HepG2 (cell line): ENCODE data around the gene ACSL6. TPM values are rescaled to one million over a fixed set of nuclear protein-coding genes. Genes with fewer than 3 reads are reported as not detected.

Experiments used
- ATAD3A ChIP-seq: sonication (generic); formaldehyde crosslinking; IDR thresholded peaks from 2 replicates; pipeline ENCODE4 v1.4.0; 2020; ENCODE audit warnings: missing genetic modification reagents
- ATM ChIP-seq: fragments of 450-650 bp; IDR thresholded peaks from 2 replicates; pipeline ENCODE4 v1.7.1; 2017; ENCODE audit warnings: mild to moderate bottlenecking, borderline replicate concordance
- CCDC6 ChIP-seq: sonication (generic); formaldehyde crosslinking; IDR thresholded peaks from 2 replicates; pipeline ENCODE4 v1.8.1; 2022; ENCODE audit warnings: mild to moderate bottlenecking, missing genetic modification reagents, moderate library complexity
- CEBPB ChIP-seq: IDR thresholded peaks from 2 replicates; pipeline ENCODE4 v1.6.1; 2011; ENCODE audit warnings: low read depth, low read length, improper control_type of control experiment, borderline replicate concordance
- HCFC1 ChIP-seq: fragments of 150-350 bp; IDR thresholded peaks from 2 replicates; pipeline ENCODE4 v1.6.1; 2014; ENCODE audit warnings: low read depth, low read length
- KDM6A ChIP-seq: IDR thresholded peaks from 2 replicates; pipeline ENCODE4 v1.6.1; 2016; ENCODE audit warnings: low read depth
- KLF11 ChIP-seq: IDR thresholded peaks from 2 replicates; pipeline ENCODE4 v1.6.1; 2016; ENCODE audit warnings: missing compliant biosample characterization
- MEIS1 ChIP-seq: sonication (generic); formaldehyde crosslinking; IDR thresholded peaks from 2 replicates; pipeline ENCODE4 v1.9.0; 2021; ENCODE audit warnings: mild to moderate bottlenecking, missing genetic modification reagents, moderate library complexity, borderline replicate concordance
- MIER3 ChIP-seq: IDR thresholded peaks from 2 replicates; pipeline ENCODE4 v1.6.1; 2016; ENCODE audit warnings: missing compliant biosample characterization, borderline replicate concordance
- NFE2L1 ChIP-seq: sonication (generic); formaldehyde crosslinking; IDR thresholded peaks from 2 replicates; pipeline ENCODE4 v1.4.0; 2020; ENCODE audit warnings: missing genetic modification reagents, mild to moderate bottlenecking, borderline replicate concordance
- PITX1 ChIP-seq: sonication (generic); formaldehyde crosslinking; IDR thresholded peaks from 2 replicates; pipeline ENCODE4 v1.5.1; 2020; ENCODE audit warnings: mild to moderate bottlenecking, missing genetic modification reagents
- PRPF4 ChIP-seq: fragments of 200-400 bp; formaldehyde crosslinking; IDR thresholded peaks from 2 replicates; pipeline ENCODE4 v1.6.1; 2016; ENCODE audit warnings: low read length, low read depth; ENCODE audit not compliant: poor library complexity, severe bottlenecking
- RBFOX2 ChIP-seq: fragments of 200-400 bp; formaldehyde crosslinking; IDR thresholded peaks from 2 replicates; pipeline ENCODE4 v1.6.1; 2017; ENCODE audit warnings: low read depth, mild to moderate bottlenecking, low read length
- SOX13 ChIP-seq, 3 experiments: fragments of 450-650 bp in 1 of 3; sonication (generic) in 1 of 3; formaldehyde crosslinking in 1 of 3; IDR thresholded peaks in 2 of 3; conservative IDR thresholded peaks in 1 of 3; 2 replicates each; pipeline versions ENCODE4 v1.5.0 to v1.6.1; 2016 to 2020; ENCODE audit warnings: antibody characterized with exemption in 1 of 3, mild to moderate bottlenecking in 1 of 3, missing compliant biosample characterization in 1 of 3, missing genetic modification reagents in 1 of 3, moderate library complexity in 1 of 3
- TAF15 ChIP-seq: fragments of 200-400 bp; formaldehyde crosslinking; IDR thresholded peaks from one replicate; pipeline ENCODE4 v1.6.1; 2018; ENCODE audit warnings: mild to moderate bottlenecking, low read depth, low read length; ENCODE audit not compliant: poor library complexity, severe bottlenecking
- TFDP1 ChIP-seq: IDR thresholded peaks from 2 replicates; pipeline ENCODE4 v1.6.1; 2016; ENCODE audit warnings: missing compliant biosample characterization, missing genetic modification reagents, borderline replicate concordance
- TOPORS ChIP-seq: sonication (generic); formaldehyde crosslinking; IDR thresholded peaks from 2 replicates; pipeline ENCODE4 v1.8.0; 2023; ENCODE audit warnings: mild to moderate bottlenecking, missing genetic modification reagents
- ZBTB42 ChIP-seq: sonication (generic); formaldehyde crosslinking; IDR thresholded peaks from 2 replicates; pipeline ENCODE4 v1.5.0; 2020; ENCODE audit warnings: mild to moderate bottlenecking, missing genetic modification reagents
- ZC3H4 ChIP-seq: sonication (generic); formaldehyde crosslinking; IDR thresholded peaks from 2 replicates; pipeline ENCODE4 v1.4.0; 2020; ENCODE audit warnings: missing genetic modification reagents, borderline replicate concordance
- ZFP36 ChIP-seq: fragments of 150-350 bp; IDR thresholded peaks from 2 replicates; pipeline ENCODE4 v1.6.1; 2018; ENCODE audit warnings: borderline replicate concordance, low read length, low read depth; ENCODE audit not compliant: partially characterized antibody
- ZMYM2 ChIP-seq: sonication (generic); formaldehyde crosslinking; IDR thresholded peaks from 2 replicates; pipeline ENCODE4 v1.8.0; 2022; ENCODE audit warnings: mild to moderate bottlenecking, missing genetic modification reagents
- ZNF264 ChIP-seq: sonication (generic); formaldehyde crosslinking; IDR thresholded peaks from 2 replicates; pipeline ENCODE4 v1.4.0; 2020; ENCODE audit warnings: missing genetic modification reagents
- ZNF563 ChIP-seq: sonication (generic); formaldehyde crosslinking; IDR thresholded peaks from 2 replicates; pipeline ENCODE4 v1.8.0; 2022; ENCODE audit warnings: mild to moderate bottlenecking, moderate library complexity, missing genetic modification reagents
- ZNF569 ChIP-seq: sonication (generic); formaldehyde crosslinking; IDR thresholded peaks from 2 replicates; pipeline ENCODE4 v1.5.0; 2020; ENCODE audit warnings: mild to moderate bottlenecking, missing genetic modification reagents, moderate library complexity, borderline replicate concordance
- ZNF572 ChIP-seq: sonication (generic); formaldehyde crosslinking; IDR thresholded peaks from 2 replicates; pipeline ENCODE4 v1.5.1; 2020; ENCODE audit warnings: mild to moderate bottlenecking, missing genetic modification reagents
- ZNF749 ChIP-seq: sonication (generic); formaldehyde crosslinking; IDR thresholded peaks from 2 replicates; pipeline ENCODE4 v1.8.0; 2022; ENCODE audit warnings: mild to moderate bottlenecking, missing genetic modification reagents, moderate library complexity, borderline replicate concordance
- ZNF781 ChIP-seq: sonication (generic); formaldehyde crosslinking; IDR thresholded peaks from 2 replicates; pipeline ENCODE4 v1.5.1; 2020; ENCODE audit warnings: borderline replicate concordance, mild to moderate bottlenecking, missing genetic modification reagents; ENCODE audit errors: not compliant biosample characterization
- ZSCAN20 ChIP-seq: sonication (generic); formaldehyde crosslinking; IDR thresholded peaks from 2 replicates; pipeline ENCODE4 v1.4.0; 2020; ENCODE audit warnings: missing genetic modification reagents, mild to moderate bottlenecking, borderline replicate concordance
- polyA plus RNA-seq, 8 experiments: library from polyadenylated mRNA; depleted of rRNA in 3 of 8; stranded (reverse) in 7 of 8; unstranded in 1 of 8; fragments of >200 nt; fragmentation: Illumina TruSeq in 4 of 8; extraction: Trizol in 4 of 8; gene quantifications; 2 replicates each; pipeline versions ENCODE4 v1.2.1 to v1.2.3, GENCODE V29; 2011 to 2016; ENCODE audit warnings: low read depth in 4 of 8, missing spikeins in 1 of 8, mixed read lengths in 1 of 8; ENCODE audit not compliant: insufficient read depth in 1 of 8
- total RNA-seq, 5 experiments: library from RNA; depleted of rRNA; stranded (reverse); fragments of >200 nt; fragmentation: Illumina TruSeq; extraction: Trizol; gene quantifications; 2 replicates each; pipeline ENCODE4 v1.2.3, GENCODE V29; 2016; ENCODE audit warnings: low read depth in 1 of 5
- TF ChIP-seq, protein P1 (sequence below): IDR thresholded peaks from 2 replicates; pipeline ENCODE4 v1.6.1; 2016; ENCODE audit warnings: missing genetic modification reagents, missing compliant biosample characterization
- TF ChIP-seq, protein P2 (sequence below): sonication (generic); formaldehyde crosslinking; IDR thresholded peaks from 2 replicates; pipeline ENCODE4 v1.4.0; 2020; ENCODE audit warnings: low read depth, mild to moderate bottlenecking, missing genetic modification reagents

ACSL6 gene
- total and polyA plus RNA-seq, 2 of the 13 experiments (the other 11 are each of a cell fraction or from before 2014, with no cell fraction given): 3.7 to 3.8 TPM

DNA sequence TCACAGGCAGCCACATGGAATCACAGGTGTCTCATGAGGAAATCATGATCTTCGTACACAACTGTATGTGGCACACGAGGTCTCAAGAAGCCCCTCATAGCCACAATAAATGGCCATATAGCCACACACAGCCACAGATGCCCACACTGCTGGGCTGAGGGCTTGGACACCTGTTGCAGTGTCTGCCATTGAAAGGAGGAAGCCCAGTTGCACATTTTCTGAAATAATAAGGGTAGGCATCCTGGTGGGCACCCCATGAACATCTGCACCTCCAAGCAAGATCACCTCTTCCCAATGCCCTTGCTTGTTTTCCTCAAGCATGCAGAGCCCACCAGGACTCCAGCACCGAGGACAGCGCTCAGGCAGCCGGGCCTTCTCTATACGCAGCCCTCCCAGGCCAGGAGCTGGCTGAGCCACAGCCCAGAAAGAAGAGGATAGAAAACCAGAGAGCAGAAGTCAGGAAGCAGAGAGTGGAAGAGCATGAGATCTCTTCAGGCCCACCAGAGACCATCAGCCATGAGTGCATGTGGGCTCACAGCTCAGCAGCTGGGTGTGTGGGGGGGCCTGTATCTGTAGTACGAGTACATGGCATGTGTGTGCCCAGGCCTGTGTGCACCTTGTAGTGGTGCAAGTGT lies 1.0 kb upstream of the ACSL6 start (continued):
- TF ChIP-seq, protein P1, sequence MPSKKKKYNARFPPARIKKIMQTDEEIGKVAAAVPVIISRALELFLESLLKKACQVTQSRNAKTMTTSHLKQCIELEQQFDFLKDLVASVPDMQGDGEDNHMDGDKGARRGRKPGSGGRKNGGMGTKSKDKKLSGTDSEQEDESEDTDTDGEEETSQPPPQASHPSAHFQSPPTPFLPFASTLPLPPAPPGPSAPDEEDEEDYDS: peak; percentile 45; the same call in 1 of the 2 replicates
- no peak for TF ChIP-seq ZNF572 (CRISPR knock-in tag)
- no peak for TF ChIP-seq ATM
- peak; percentile 98 for TF ChIP-seq KLF11
- TF ChIP-seq ZNF781: no peak
- no peak for TF ChIP-seq PITX1 (CRISPR knock-in tag)
- TF ChIP-seq ATAD3A: no peak
- no peak for TF ChIP-seq TOPORS (CRISPR knock-in tag)
- TF ChIP-seq ZNF563 (CRISPR knock-in tag): peak; percentile 60; the same call in 1 of the 2 replicates
- TF ChIP-seq ZNF569: no peak
- no peak for TF ChIP-seq RBFOX2
- no peak for TF ChIP-seq ZSCAN20 (CRISPR knock-in tag)
- TF ChIP-seq ZNF749: no peak
- TF ChIP-seq PRPF4: no peak
- TF ChIP-seq SOX13 (IDR thresholded peaks at IDR 0.05): no peak
- peak in 1 of 2 experiments; percentile 34; a peak in 1 of 4 replicates for TF ChIP-seq SOX13 (CRISPR knock-in tag; conservative IDR thresholded peaks at IDR 0.05 in 1 of 2, IDR thresholded peaks at IDR 0.05 in 1 of 2)
- TF ChIP-seq NFE2L1: no peak
- no peak for TF ChIP-seq CEBPB
- TF ChIP-seq MEIS1: no peak
- TF ChIP-seq CCDC6 (CRISPR knock-in tag): peak; percentile 46; the same call in 1 of the 2 replicates
- TF ChIP-seq, protein P2, sequence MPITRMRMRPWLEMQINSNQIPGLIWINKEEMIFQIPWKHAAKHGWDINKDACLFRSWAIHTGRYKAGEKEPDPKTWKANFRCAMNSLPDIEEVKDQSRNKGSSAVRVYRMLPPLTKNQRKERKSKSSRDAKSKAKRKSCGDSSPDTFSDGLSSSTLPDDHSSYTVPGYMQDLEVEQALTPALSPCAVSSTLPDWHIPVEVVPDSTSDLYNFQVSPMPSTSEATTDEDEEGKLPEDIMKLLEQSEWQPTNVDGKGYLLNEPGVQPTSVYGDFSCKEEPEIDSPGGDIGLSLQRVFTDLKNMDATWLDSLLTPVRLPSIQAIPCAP (CRISPR knock-in tag): no peak
- TF ChIP-seq ZNF264 (CRISPR knock-in tag): no peak
- no peak for TF ChIP-seq KDM6A
- no peak for TF ChIP-seq ZFP36
- no peak for TF ChIP-seq TAF15
- TF ChIP-seq TFDP1 (CRISPR knock-in tag): no peak
- peak; percentile 81; the same call in 1 of the 2 replicates for TF ChIP-seq MIER3 (CRISPR knock-in tag)
- TF ChIP-seq ZMYM2: no peak
- TF ChIP-seq ZBTB42 (CRISPR knock-in tag): no peak
- no peak for TF ChIP-seq HCFC1
- no peak for TF ChIP-seq ZC3H4 (CRISPR knock-in tag)
